Effector CD4-positive, alpha-beta T cell (primary cell): ENCODE results near the gene C4orf36.

Experiments used
- DNase-seq: peaks from one replicate; pipeline ENCODE4 v3.0.0-alpha.2; 2020

Gene C4orf36

GRCh38 chr4:86855572-86855971 is 36.6 kb downstream of the C4orf36 start:
- no peak for DNase-seq

GRCh38 chr4:86853209-86853608 is 39.0 kb downstream of the C4orf36 start:
- DNase-seq, result no peak

- DNase-seq, result no peak
These were observed 43.2 kb downstream of the C4orf36 start, which contains the start of gene SLC10A6 for GRCh38 chr4:86848732-86849619. TSS of gene SLC10A6 (minus strand) at chr4:86849384. CDS start at chr4:86849115, 269 bp downstream.

- no peak for DNase-seq
These were observed 44.1 kb downstream of the C4orf36 start for GRCh38 chr4:86848136-86848535.

GRCh38 chr4:86847571-86847970 is 44.7 kb downstream of the C4orf36 start:
- DNase-seq, result no peak

- no peak for DNase-seq
These were observed 45.3 kb downstream of the C4orf36 start for GRCh38 chr4:86846921-86847320.

- no peak for DNase-seq
These were observed 46.6 kb downstream of the C4orf36 start for GRCh38 chr4:86845593-86845992.

GRCh38 chr4:86841309-86841708 is 50.9 kb downstream of the C4orf36 start:
- no peak for DNase-seq

- no peak for DNase-seq
These were observed 51.4 kb downstream of the C4orf36 start for GRCh38 chr4:86840858-86841257.

- no peak for DNase-seq
These were observed 54.3 kb downstream of the C4orf36 start for GRCh38 chr4:86837691-86838503.

DNA sequence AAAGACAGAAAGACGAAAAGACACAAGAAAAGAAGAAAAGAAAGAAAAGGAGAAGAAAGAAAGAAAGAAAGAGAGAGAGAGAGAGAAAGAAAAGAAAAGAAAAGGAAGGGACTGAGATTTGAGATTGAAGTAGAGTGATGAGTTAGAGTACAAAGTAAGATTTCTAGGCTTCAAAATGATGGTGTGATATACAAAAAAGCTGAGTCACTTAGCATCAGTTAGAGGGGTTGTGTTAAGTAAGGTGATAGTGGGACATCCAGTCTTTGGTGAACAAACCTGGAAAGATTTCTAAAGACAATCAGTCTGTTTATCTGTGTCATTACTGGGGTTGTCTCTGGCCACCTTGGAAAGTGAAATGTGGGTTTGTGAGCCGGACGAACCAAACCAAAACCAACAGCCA is 56.5 kb downstream of the C4orf36 start:
- no peak for DNase-seq

GRCh38 chr4:86834901-86835300 is 57.3 kb downstream of the C4orf36 start:
- DNase-seq, result no peak

- no peak for DNase-seq
These were observed 58.6 kb downstream of the C4orf36 start for GRCh38 chr4:86833615-86834014.

- no peak for DNase-seq
These were observed 60.7 kb downstream of the C4orf36 start for GRCh38 chr4:86831262-86832130.
